GM12892 (cell line): ENCODE measurements around the gene F2RL1. TPM values are rescaled to one million over a fixed set of nuclear protein-coding genes. Genes with fewer than 3 reads are reported as not detected.
"Not testable (repeated sequence)": the region's sequence is repeated elsewhere in the genome, so short reads cannot be mapped to it uniquely, and the experiment has no call there.

ENCODE experiments used
- DNase-seq: peaks from one replicate; pipeline ENCODE4 v3.0.0; 2011; ENCODE audit not compliant: insufficient read length
- FAIRE-seq: peaks from 2 replicates; lab custom pipeline; 2011; peaks lifted over from hg19 to GRCh38; lab: Jason Lieb, UNC
- POLR2A ChIP-seq: IDR thresholded peaks from 2 replicates; pipeline ENCODE4 v1.6.1; 2011; ENCODE audit warnings: low read depth, low read length, control low read depth
- POLR2AphosphoS5 ChIP-seq: IDR thresholded peaks from 2 replicates; pipeline ENCODE4 v1.6.1; 2011; ENCODE audit warnings: low read depth, low read length, control low read depth
- TAF1 ChIP-seq: IDR thresholded peaks from 2 replicates; pipeline ENCODE4 v1.6.1; 2011; ENCODE audit warnings: low read depth, mild to moderate bottlenecking, control low read depth, low read length, borderline replicate concordance
- polyA plus RNA-seq: library from polyadenylated mRNA; unstranded; fragments of >200 nt; gene quantifications from one replicate; pipeline ENCODE4 v1.2.1, GENCODE V29; 2012; ENCODE audit warnings: missing spikeins, inconsistent platforms; ENCODE audit not compliant: missing spikeins

The F2RL1 gene, protein sequence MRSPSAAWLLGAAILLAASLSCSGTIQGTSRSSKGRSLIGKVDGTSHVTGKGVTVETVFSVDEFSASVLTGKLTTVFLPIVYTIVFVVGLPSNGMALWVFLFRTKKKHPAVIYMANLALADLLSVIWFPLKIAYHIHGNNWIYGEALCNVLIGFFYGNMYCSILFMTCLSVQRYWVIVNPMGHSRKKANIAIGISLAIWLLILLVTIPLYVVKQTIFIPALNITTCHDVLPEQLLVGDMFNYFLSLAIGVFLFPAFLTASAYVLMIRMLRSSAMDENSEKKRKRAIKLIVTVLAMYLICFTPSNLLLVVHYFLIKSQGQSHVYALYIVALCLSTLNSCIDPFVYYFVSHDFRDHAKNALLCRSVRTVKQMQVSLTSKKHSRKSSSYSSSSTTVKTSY
- polyA plus RNA-seq = not detected

DNA sequence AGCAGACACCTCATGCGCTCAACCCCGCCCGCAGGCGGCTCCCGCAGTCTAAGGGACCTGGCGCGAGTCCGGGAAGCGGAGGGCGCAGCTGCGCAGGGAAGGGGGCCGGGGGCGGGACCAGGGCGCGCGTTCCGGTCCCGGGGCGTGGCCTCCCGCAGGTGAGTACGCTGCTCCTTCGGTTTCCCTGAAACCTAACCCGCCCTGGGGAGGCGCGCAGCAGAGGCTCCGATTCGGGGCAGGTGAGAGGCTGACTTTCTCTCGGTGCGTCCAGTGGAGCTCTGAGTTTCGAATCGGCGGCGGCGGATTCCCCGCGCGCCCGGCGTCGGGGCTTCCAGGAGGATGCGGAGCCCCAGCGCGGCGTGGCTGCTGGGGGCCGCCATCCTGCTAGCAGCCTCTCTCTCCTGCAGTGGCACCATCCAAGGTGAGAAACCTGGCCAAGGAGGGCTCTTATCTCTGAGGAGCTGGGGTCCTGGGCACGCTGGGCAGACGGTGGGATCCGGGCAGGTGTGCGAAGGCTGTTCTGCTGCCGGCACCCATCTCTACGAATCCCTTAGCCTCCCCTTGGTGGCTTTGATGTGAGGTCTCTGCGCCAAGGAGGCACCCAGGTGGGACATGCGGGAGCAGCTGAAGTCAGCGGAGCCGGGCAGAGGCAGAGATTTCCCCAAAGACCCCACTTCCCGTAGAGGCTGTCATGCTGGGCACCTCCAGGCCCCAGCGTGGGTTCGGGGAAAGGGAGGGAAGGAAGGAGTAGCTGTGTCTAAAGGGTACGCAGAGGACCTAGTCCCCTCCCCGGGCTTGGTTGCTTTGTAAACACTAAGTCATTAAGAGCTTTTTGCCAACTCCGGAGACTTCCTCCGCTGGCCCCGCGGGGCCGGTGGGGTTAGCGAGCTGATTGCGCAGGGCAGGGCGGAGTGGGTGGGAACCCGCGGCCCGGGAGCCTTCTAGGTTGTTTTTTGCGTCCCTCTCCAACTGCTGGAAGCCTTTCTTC lies at the start of gene F2RL1:
TSS of gene F2RL1 (plus strand) at position 187 of the 988 bp plus-strand sequence. CDS start at position 340, 153 bp downstream.
- no peak for TF ChIP-seq POLR2A
- no peak for TF ChIP-seq POLR2AphosphoS5
- no peak for TF ChIP-seq TAF1
- FAIRE-seq = no peak
- DNase-seq = no peak

DNA sequence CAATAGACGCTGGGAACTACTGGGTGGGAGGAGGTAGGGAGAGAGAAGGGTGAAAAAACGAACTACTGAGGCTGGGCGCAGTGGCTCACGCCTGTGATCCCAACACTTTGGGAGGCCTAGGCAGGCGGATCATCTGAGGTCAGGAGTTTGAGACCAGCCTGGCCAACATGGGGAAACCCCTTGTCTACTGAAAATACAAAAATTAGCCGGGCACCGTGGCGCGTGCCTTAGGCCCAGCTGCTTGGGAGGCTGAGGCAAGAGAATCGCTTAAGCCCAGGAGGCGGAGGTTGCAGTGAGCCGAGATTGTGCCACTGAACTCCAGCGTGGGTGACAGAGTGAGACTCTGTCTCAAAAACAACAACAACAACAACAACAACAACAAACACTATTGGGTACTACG lies 47.8 kb upstream of the F2RL1 start:
- not testable (repeated sequence) for DNase-seq, FAIRE-seq

DNA sequence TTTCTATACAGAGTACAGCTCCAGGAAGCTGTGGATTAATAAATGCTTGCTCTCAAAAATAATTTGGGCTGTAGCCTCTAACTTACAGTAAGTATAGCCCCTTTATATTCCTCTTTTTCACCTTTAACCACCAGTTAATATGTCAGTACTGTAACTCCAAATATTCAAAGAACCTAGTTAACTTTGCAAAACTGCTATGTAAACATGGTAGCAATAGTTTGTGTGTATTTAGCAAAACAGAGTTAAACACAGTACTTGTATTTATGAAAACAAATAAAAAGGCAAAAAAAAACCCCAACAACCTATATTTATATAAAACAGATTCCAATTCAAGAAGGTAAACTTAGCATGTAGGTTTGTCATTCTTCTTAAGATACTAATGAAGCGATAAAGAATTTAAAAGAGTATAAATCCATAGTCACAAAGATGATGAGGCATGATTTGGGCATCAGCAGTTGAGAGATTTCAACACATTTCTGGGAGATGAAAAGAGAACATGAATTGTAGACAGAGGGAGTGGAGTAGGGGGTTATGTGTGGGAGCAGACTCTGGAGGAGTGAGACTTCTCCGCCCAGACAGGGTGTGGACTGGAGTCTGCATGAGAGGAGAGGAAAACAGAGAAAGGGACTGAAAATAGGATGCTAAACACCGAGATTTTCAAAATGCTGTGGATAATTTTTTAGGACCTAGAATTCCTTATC lies 47.0 kb upstream of the F2RL1 start:
- DNase-seq (no peak), FAIRE-seq (no peak)
- no peak for TF ChIP-seq TAF1
- no peak for TF ChIP-seq POLR2A
- no peak for TF ChIP-seq POLR2AphosphoS5

DNA sequence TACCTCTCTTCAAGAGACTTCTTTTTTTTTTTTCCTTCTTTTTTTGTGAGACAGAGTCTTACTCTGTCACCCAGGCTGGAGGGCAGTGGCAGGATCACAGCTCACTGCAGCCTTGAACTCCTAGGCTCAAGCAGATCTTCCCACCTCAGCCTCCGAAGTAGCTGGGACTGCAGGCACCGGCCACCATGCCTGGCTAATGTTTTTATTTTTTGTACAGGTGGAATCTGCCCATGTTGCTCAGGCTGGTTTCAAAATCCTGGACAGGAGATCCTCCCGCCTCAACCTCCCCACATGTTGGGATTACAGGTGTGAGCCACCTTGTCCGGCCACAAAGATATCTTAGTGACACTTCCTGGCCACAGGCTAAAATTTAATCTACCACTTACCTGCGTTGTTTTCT lies 42.9 kb upstream of the F2RL1 start:
- TF ChIP-seq TAF1 (no peak), POLR2A (no peak), POLR2AphosphoS5 (no peak)
- no peak for DNase-seq
- no peak for FAIRE-seq

DNA sequence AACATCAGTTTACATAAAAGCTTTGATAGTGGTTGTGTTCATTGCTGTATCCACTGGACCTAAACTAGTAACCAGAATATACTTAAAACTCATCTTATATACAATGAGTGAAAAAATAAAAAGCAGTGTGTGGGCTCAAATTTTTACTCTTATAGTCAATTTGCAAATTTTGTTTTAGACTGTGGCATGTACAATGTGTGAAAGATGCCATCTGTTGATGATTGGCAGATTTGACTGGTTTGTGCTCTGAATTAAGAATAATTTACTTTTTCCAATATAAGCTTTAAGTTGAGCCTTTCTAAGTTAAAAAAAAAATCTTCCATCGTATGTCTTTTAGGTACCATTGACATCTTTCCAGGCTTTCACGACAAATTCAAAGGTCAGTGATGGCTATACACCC lies 42.4 kb upstream of the F2RL1 start:
- TF ChIP-seq POLR2AphosphoS5 (no peak), POLR2A (no peak), TAF1 (no peak)
- no peak for DNase-seq
- FAIRE-seq = no peak

DNA sequence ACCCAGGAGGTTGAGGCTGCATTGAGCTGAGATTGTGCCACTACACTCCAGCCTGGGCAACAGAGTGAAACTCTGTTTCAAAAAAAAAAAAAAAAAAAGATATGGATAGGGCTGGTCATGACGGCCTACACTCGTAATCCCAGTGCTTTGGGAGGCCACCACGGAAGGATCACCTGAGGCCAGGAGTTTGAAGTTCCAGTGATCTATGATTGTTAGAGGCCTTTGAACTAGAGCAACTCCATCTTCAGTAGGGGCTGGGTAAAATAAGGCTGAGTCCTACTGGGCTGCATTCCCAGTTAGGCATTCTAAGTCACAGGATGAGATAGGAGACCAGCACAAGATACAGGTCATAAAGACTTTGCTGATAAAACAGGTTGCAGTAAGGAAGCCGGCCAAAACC lies 38.2 kb upstream of the F2RL1 start:
- not testable (repeated sequence) for DNase-seq, FAIRE-seq

DNA sequence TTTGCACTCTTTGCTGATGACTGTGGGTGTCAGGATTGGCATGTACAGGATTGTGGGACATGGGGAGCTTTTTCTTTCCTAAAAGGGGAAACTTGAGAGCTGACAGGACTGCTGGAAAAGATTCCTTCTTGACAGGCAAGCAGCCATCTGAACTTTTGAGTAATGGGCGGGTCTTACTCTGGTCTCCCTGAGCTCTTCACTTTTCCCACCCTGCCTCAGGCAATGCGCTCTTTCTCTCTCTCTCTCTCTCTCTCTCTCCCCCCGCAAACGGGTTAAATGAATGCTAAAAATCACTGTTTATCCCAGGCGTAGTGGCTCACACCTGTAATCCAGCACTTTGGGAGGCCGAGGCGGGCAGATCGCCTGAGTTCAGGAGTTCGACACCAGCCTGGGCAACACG lies 37.1 kb upstream of the F2RL1 start:
- DNase-seq (no peak), FAIRE-seq (no peak)
- no peak for TF ChIP-seq POLR2AphosphoS5
- no peak for TF ChIP-seq POLR2A
- no peak for TF ChIP-seq TAF1

DNA sequence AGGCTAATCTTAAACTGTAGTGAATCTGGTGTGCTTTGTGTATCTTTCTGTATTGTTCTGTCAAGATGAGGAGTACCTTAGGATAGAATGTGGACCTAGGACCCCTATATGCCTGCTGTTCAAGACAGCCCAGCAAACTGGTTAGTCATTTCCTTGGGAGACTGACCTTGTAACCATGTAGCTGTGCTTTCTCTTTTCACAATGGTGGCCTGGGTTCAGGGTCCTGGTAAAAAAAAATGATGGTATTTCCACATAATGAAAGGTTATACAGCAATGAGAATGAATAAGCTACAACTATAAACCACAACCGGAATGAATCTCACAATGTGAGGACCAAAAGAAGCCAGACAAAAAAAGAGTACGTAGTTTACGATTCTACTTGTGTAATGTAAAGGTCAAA lies 36.4 kb upstream of the F2RL1 start:
- no peak for DNase-seq
- TF ChIP-seq POLR2A = no peak
- TF ChIP-seq TAF1 = no peak
- no peak for TF ChIP-seq POLR2AphosphoS5
- FAIRE-seq = no peak

DNA sequence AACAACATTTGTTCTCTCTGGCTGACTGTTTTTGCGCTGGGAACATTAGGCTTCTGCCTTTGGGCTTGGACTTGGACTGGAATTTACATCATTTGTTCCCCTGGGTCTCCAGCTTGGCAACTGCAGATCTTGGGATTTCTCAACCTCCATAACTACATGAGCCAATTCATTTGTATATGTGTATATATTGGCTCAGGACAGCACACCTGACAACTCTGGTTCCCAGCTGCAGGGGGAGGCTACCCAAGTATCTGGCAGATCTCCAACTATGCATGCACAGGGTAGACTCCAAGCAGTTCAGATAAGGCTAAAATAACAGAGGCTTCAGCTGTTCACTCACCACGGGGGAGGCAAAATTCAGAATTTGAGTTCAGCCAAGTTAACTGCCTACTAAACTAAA lies 31.6 kb upstream of the F2RL1 start:
- TF ChIP-seq POLR2A (no peak), TAF1 (no peak), POLR2AphosphoS5 (no peak)
- DNase-seq (no peak), FAIRE-seq (no peak)

DNA sequence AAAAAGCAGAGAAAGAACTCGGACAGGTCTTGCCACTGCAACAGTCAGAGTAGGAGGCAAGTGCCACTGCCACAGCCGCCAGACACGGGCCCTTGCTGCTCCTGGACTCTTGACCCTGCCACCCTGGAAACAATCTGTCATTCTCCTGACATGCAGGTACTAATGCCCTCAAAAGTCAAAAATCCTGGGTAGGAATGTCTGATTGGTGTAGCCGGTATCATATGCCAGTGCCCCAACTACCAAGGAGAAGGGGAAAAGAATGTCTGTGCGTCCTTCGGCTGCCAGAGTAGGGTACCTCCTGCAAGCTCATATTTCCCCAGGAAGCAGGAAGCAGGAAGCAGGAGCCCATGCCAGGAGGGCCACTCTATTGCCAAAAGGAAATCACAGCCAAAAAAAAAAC lies 30.5 kb upstream of the F2RL1 start:
- DNase-seq (no peak), FAIRE-seq (no peak)
- TF ChIP-seq POLR2AphosphoS5 (no peak), POLR2A (no peak)

DNA sequence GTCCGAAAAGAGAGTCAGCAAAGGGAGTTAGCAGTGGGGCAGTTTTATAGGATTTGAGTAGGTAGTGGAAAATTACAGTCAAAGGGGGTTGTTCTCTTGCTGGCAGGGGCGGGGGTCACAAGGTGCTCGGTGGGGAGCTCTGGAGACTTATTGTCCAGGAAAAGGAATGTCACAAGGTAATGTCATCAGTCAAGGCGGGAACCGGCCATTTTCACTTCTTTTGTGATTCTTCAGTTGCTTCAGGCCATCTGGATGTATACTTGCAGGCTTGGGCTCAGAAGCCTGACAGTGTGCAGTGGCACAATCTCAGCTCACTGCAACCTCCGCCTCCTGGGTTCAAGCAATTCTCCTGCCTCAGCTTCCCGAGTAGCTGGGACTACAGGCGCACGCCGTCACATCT lies 29.6 kb upstream of the F2RL1 start:
- DNase-seq, FAIRE-seq: not testable (repeated sequence)
